ENCODE data around the gene THRA. TPM values are rescaled to one million over a fixed set of nuclear protein-coding genes. Genes with fewer than 3 reads are reported as not detected.

THRA gene, protein sequence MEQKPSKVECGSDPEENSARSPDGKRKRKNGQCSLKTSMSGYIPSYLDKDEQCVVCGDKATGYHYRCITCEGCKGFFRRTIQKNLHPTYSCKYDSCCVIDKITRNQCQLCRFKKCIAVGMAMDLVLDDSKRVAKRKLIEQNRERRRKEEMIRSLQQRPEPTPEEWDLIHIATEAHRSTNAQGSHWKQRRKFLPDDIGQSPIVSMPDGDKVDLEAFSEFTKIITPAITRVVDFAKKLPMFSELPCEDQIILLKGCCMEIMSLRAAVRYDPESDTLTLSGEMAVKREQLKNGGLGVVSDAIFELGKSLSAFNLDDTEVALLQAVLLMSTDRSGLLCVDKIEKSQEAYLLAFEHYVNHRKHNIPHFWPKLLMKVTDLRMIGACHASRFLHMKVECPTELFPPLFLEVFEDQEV
- total RNA-seq (2014; rRNA removed; shearing (Covaris generic)), result 12.2 and 12.4 TPM in 2 replicates

DNA sequence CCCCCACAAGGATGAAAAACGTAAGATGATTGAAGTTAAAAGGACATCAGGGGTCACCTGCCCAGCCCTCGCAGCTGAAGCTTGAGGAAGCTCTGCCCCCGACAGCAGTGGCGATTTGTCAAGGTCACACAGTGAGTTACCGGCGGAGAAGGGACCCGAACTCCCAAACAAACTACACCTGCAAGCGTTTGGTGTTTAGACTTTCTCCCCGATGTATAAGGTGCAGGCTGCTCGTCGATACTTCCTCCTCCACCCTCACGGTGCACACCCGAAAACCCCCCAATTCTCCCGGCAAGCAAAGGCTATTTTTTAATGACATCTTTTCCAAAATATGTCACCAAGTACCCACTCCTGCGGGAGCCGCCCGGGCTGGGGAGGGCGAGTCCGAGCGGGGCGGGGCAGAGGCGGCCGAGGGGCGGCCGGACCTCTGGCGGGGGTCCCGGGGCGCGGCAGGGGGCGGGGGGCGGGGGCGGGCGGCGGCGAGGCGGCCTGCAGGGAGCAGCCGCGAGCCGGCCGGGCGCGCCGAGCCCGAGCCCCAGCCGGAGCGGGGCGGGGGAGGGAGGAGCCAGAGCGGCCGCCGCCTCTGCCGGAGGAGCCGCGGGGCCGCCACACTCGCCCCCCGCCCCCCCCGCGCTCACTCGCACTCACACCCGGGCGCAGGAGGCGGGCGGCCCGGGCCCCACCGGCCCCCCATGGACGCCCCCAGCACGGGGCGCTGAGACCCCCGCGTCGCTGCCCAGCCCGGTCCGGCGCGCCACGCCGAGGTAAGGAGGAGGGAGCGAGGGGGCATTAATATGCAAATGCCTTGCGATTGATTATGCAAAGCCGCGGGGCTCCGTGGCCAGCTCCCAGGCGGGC, at the start of gene THRA:
TSS of gene THRA (plus strand) at position 637 of the 858 bp plus-strand sequence. CDS start 11,524 bp downstream, outside the sequence.

GRCh38 chr17:40015005-40015997, 47.5 kb upstream of the THRA start, which contains the start of gene CSF3:
Gene CSF3 (plus strand): TSS chr17:40015440. CDS start chr17:40015475, 35 bp downstream.

GRCh38 chr17:40100419-40100668, 37.6 kb downstream of the THRA start, which contains the start of gene NR1D1:
Gene NR1D1 (minus strand): TSS chr17:40100589. CDS start chr17:40100094, 495 bp downstream.

DNA sequence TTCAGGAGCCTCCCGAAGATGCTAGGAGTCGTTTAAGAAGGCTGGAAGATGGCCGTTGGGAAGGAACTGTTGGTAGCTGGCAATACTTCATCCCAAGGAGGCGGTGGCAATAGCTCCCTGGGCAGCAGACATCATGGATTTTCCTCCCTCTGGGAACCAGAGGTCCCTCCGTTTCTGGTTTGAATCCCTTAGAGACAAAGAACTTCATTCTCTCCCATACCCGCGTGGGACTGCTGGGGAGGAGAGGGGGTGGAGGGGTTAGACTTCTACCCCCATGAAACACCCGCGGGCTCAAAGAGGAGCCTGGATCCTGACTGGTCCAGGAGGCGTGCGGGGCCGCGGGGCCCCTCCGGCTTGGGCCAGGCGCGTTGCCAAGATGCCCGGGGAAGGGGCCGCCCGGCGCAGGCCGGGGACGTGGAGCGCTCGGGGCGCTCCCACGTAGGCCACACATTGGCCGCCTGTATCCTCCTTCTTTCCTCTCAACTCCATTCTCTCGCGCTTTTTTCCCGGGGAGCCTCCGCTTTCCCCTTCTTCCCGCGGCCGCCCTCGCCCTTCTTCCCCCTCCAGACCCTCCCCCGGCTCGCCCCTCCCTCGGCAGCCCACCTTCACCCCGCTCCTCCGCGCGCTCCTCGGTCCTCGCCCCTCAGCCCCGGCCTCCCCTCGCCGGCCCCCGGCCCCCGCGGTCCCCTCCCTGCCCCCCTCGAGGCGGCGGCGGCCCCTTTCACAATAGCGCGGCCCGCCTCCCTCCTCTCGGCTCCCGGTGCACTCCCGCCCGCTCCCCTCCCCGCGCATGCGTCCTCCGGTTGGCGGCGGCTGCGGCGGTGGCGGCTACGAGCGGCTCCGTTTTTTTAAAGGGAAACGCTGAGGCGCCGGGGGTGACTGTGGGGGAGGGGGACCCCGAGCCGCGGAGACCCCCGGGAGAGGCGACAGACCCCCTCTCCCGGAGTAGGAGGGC, 58.7 kb downstream of the THRA start, which contains the start of gene MSL1:
TSS of gene MSL1 (plus strand) at position 791 of the 955 bp plus-strand sequence. CDS start 642 bp downstream, outside the sequence.

Small RNA genes lying within 50 kb of the gene (small RNA-seq; reads per million reads assigned to genes)
- gene SNORD124, result 394 reads per million, percentile 98 among the genes with 10 or more reads in this experiment

Other genes with a start within 250 kb of the THRA start
- gene IKZF3, start 198.7 kb upstream of the THRA start, total RNA-seq (2014; rRNA removed; shearing (Covaris generic)), result 0.08 and 0.29 TPM in 2 replicates
- not detected in 2 replicates for gene ZPBP2, start 194.8 kb upstream of the THRA start, total RNA-seq (2014; rRNA removed; shearing (Covaris generic))
- 2.9 TPM in 2 replicates for gene GSDMB, start 144.3 kb upstream of the THRA start, total RNA-seq (2014; rRNA removed; shearing (Covaris generic))
- 20.1 and 21.5 TPM in 2 replicates for gene ORMDL3, start 135.4 kb upstream of the THRA start, total RNA-seq (2014; rRNA removed; shearing (Covaris generic))
- not detected in 2 replicates for gene LRRC3C, start 135.2 kb upstream of the THRA start, total RNA-seq (2014; rRNA removed; shearing (Covaris generic))
- not detected in 2 replicates for gene GSDMA, start 100.0 kb upstream of the THRA start, total RNA-seq (2014; rRNA removed; shearing (Covaris generic))
- 168 and 192 TPM in 2 replicates for gene PSMD3, start 82.2 kb upstream of the THRA start, total RNA-seq (2014; rRNA removed; shearing (Covaris generic))
- gene CSF3, start 47.5 kb upstream of the THRA start, total RNA-seq (2014; rRNA removed; shearing (Covaris generic)), result not detected in 2 replicates
- gene MED24, start 8.6 kb upstream of the THRA start, total RNA-seq (2014; rRNA removed; shearing (Covaris generic)), result 34.3 and 43.0 TPM in 2 replicates
- 6.3 and 8.2 TPM in 2 replicates for gene NR1D1, start 37.6 kb downstream of the THRA start, total RNA-seq (2014; rRNA removed; shearing (Covaris generic))
- gene MSL1, start 59.0 kb downstream of the THRA start, total RNA-seq (2014; rRNA removed; shearing (Covaris generic)), result 45.3 and 47.3 TPM in 2 replicates
- 43.4 and 48.3 TPM in 2 replicates for gene CASC3, start 77.6 kb downstream of the THRA start, total RNA-seq (2014; rRNA removed; shearing (Covaris generic))
- 7.0 TPM in 2 replicates for gene RAPGEFL1, start 114.5 kb downstream of the THRA start, total RNA-seq (2014; rRNA removed; shearing (Covaris generic))
- 6.4 and 7.5 TPM in 2 replicates for gene WIPF2, start 156.3 kb downstream of the THRA start, total RNA-seq (2014; rRNA removed; shearing (Covaris generic))
- gene CDC6, start 224.9 kb downstream of the THRA start, total RNA-seq (2014; rRNA removed; shearing (Covaris generic)), result 57.0 and 70.6 TPM in 2 replicates
- 32.1 and 32.5 TPM in 2 replicates for gene RARA, start 246.2 kb downstream of the THRA start, total RNA-seq (2014; rRNA removed; shearing (Covaris generic))